Mesenchymal stem cell (in vitro differentiated cells and primary cell): ENCODE measurements around the gene MICAL3. TPM values are rescaled to one million over a fixed set of nuclear protein-coding genes. Genes with fewer than 3 reads are reported as not detected.
A peak's percentile ranks its signal among the peaks of the same experiment; 100 is the strongest.
"Not testable (repeated sequence)": the region's sequence is repeated elsewhere in the genome, so short reads cannot be mapped to it uniquely, and the experiment has no call there.

ENCODE experiments used
- DNase-seq: peaks from one replicate; pipeline ENCODE4 v3.0.0-alpha.2; 2013
- H2AFZ ChIP-seq: one replicate; pipeline ENCODE4 v1.6.1; 2013; ENCODE audit warnings: low read depth, mild to moderate bottlenecking, control low read depth, inconsistent platforms, low read length, moderate library complexity
- H2AK5ac ChIP-seq: 2 replicates; pipeline ENCODE4 v1.6.1; 2013; ENCODE audit warnings: low read length, moderate library complexity, mild to moderate bottlenecking, inconsistent platforms; ENCODE audit not compliant: severe bottlenecking
- H2BK120ac ChIP-seq: one replicate; pipeline ENCODE4 v1.6.1; 2013; ENCODE audit warnings: low read depth, mild to moderate bottlenecking, inconsistent platforms, low read length, moderate library complexity
- H2BK12ac ChIP-seq, 2 experiments: one replicate each; pipeline ENCODE4 v1.6.1; 2013; ENCODE audit warnings: inconsistent platforms in 2 of 2, low read length in 2 of 2, mild to moderate bottlenecking in 2 of 2, moderate library complexity in 2 of 2, control low read depth in 1 of 2
- H2BK15ac ChIP-seq: one replicate; pipeline ENCODE4 v1.6.1; 2013; ENCODE audit warnings: mild to moderate bottlenecking, low read depth, inconsistent platforms; ENCODE audit not compliant: poor library complexity, severe bottlenecking
- H2BK5ac ChIP-seq: 2 replicates; pipeline ENCODE4 v1.6.1; 2013; ENCODE audit warnings: low read depth, mild to moderate bottlenecking, low read length, control low read depth, inconsistent platforms; ENCODE audit not compliant: poor library complexity, severe bottlenecking
- H3K14ac ChIP-seq, 2 experiments: one replicate each; pipeline ENCODE4 v1.6.1; 2013; ENCODE audit warnings: inconsistent platforms in 2 of 2, low read length in 2 of 2, control low read depth in 1 of 2, mild to moderate bottlenecking in 1 of 2, moderate library complexity in 1 of 2
- H3K18ac ChIP-seq, 2 experiments: one replicate each; pipeline ENCODE4 v1.6.1; 2013; ENCODE audit warnings: inconsistent platforms in 2 of 2, low read length in 2 of 2, control low read depth in 1 of 2, low read depth in 1 of 2, mild to moderate bottlenecking in 1 of 2
- H3K23ac ChIP-seq, 2 experiments: one replicate each; pipeline ENCODE4 v1.6.1; 2013; ENCODE audit warnings: inconsistent platforms in 2 of 2, low read length in 2 of 2, mild to moderate bottlenecking in 2 of 2, moderate library complexity in 2 of 2, control low read depth in 1 of 2
- H3K27ac ChIP-seq: 2 replicates; pipeline ENCODE4 v1.5.1; 2013; ENCODE audit warnings: mild to moderate bottlenecking, moderate library complexity, low read length, control low read depth, inconsistent platforms; ENCODE audit not compliant: poor library complexity, severe bottlenecking
- H3K27me3 ChIP-seq, 2 experiments: 2 replicates each; pipeline versions ENCODE4 v1.6.1 to v1.7.0; 2013; ENCODE audit warnings: low read length in 2 of 2, mild to moderate bottlenecking in 2 of 2, moderate library complexity in 2 of 2, control low read depth in 1 of 2, inconsistent platforms in 1 of 2; ENCODE audit not compliant: control insufficient read depth in 1 of 2, insufficient read depth in 1 of 2
- H3K36me3 ChIP-seq, 2 experiments: 2 replicates each; pipeline versions ENCODE4 v1.6.1 to v1.7.0; 2013; ENCODE audit warnings: low read length in 2 of 2, control low read depth in 1 of 2, inconsistent platforms in 1 of 2, low read depth in 1 of 2, mild to moderate bottlenecking in 1 of 2; ENCODE audit not compliant: insufficient read depth in 2 of 2, control insufficient read depth in 1 of 2
- H3K4ac ChIP-seq, 2 experiments: one replicate each; pipeline ENCODE4 v1.6.1; 2013; ENCODE audit warnings: inconsistent platforms in 2 of 2, low read length in 2 of 2, mild to moderate bottlenecking in 2 of 2, moderate library complexity in 2 of 2, control low read depth in 1 of 2, low read depth in 1 of 2
- H3K4me1 ChIP-seq: 2 replicates; pipeline ENCODE4 v1.6.1; 2013; ENCODE audit warnings: low read depth, low read length, control low read depth; ENCODE audit not compliant: control insufficient read depth, insufficient read depth
- H3K4me2 ChIP-seq: 2 replicates; pipeline ENCODE4 v1.6.1; 2013; ENCODE audit warnings: low read length, mild to moderate bottlenecking, inconsistent platforms; ENCODE audit not compliant: poor library complexity, severe bottlenecking
- H3K4me3 ChIP-seq, 2 experiments: 2 replicates each; pipeline versions ENCODE4 v1.5.1 to v1.7.0; 2013; ENCODE audit warnings: low read length in 2 of 2, mild to moderate bottlenecking in 2 of 2, control low read depth in 1 of 2, low read depth in 1 of 2; ENCODE audit not compliant: insufficient read depth in 1 of 2
- H3K79me1 ChIP-seq: replicated peaks from 2 replicates; pipeline ENCODE4 v1.6.1; 2013; ENCODE audit warnings: mild to moderate bottlenecking, control low read depth, low read length, inconsistent platforms; ENCODE audit not compliant: poor library complexity, severe bottlenecking
- H3K9ac ChIP-seq: 2 replicates; pipeline ENCODE4 v1.7.0; 2013; ENCODE audit warnings: mild to moderate bottlenecking, low read length, moderate library complexity
- H3K9me3 ChIP-seq: 2 replicates; pipeline ENCODE4 v1.7.0; 2013; ENCODE audit warnings: mild to moderate bottlenecking, low read length; ENCODE audit not compliant: control insufficient read depth
- H4K8ac ChIP-seq: one replicate; pipeline ENCODE4 v1.6.1; 2013; ENCODE audit warnings: inconsistent platforms, mild to moderate bottlenecking, low read length, moderate library complexity
- H4K91ac ChIP-seq: one replicate; pipeline ENCODE4 v1.6.1; 2013; ENCODE audit warnings: mild to moderate bottlenecking, low read length, inconsistent platforms
- WGBS: methylation state at CpG from one replicate; pipeline ENCODE4 v1.1.7; 2013; ENCODE audit warnings: mixed read lengths; 5-methylcytosine and 5-hydroxymethylcytosine counted together
- polyA plus RNA-seq, 2 experiments: library from polyadenylated mRNA; stranded (reverse); fragments of 200-250 nt; gene quantifications; one replicate each; pipeline ENCODE4 v1.2.3, GENCODE V29; 2013

The MICAL3 gene, protein sequence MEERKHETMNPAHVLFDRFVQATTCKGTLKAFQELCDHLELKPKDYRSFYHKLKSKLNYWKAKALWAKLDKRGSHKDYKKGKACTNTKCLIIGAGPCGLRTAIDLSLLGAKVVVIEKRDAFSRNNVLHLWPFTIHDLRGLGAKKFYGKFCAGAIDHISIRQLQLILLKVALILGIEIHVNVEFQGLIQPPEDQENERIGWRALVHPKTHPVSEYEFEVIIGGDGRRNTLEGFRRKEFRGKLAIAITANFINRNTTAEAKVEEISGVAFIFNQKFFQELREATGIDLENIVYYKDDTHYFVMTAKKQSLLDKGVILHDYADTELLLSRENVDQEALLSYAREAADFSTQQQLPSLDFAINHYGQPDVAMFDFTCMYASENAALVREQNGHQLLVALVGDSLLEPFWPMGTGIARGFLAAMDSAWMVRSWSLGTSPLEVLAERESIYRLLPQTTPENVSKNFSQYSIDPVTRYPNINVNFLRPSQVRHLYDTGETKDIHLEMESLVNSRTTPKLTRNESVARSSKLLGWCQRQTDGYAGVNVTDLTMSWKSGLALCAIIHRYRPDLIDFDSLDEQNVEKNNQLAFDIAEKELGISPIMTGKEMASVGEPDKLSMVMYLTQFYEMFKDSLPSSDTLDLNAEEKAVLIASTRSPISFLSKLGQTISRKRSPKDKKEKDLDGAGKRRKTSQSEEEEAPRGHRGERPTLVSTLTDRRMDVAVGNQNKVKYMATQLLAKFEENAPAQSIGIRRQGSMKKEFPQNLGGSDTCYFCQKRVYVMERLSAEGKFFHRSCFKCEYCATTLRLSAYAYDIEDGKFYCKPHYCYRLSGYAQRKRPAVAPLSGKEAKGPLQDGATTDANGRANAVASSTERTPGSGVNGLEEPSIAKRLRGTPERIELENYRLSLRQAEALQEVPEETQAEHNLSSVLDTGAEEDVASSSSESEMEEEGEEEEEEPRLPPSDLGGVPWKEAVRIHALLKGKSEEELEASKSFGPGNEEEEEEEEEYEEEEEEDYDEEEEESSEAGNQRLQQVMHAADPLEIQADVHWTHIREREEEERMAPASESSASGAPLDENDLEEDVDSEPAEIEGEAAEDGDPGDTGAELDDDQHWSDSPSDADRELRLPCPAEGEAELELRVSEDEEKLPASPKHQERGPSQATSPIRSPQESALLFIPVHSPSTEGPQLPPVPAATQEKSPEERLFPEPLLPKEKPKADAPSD (N-terminal part only)
- 8.3 TPM for polyA plus RNA-seq (2013, experiment 1 of 2)
- 6.7 TPM for polyA plus RNA-seq (2013, experiment 2 of 2)

DNA sequence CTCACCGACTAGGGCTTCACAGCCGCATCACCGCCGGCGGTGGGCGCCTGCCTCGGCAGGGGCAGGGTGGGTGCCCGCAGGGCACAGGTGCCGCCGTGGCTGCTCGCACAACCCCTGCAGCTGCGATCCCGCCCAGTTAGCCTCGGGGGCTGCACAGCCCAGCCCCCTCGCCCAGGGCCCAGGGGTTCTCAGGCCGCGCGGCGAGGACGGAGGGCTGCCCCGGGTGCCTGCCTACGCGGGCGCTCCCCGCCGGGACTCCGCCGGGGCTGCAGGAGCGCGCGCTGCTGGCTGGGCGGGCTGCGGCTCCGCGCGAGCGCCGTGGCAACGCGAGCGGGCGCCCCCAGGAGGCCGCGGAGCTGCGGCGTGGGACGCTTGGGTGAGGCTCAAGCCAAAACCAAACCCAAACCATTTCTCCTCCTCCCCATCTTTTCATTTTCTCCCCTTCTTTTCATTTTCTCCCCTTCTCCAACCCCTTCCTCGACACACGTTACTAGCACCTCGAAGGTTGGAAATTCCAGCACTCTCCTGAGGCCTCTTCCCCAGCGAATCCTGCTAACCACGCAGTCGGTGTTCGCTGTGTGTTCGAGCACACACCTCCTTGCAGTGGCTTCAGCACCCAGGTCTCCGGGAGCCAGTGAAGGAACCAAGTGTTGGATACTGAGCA, at the start of gene MICAL3:
TSS of gene MICAL3 (minus strand) at position 286 of the 664 bp plus-strand sequence. CDS start 117,749 bp downstream, outside the sequence.
- Histone ChIP-seq H3K27ac (peak within 1 kb of the TSS; percentile 68), H3K14ac (peak within 1 kb of the TSS in 1 of 2 experiments; percentile 14), H2BK12ac (peak within 1 kb of the TSS in 1 of 2 experiments; percentile 71), H3K4me1 (peaks cover 17% of the 10 kb centered on the region), H3K23ac (peak within 1 kb of the TSS in 1 of 2 experiments; percentile 5), H2BK15ac (peak within 1 kb of the TSS; percentile 44), H4K8ac (no peak within 1 kb of the TSS), H2AFZ (peak within 1 kb of the TSS; percentile 47), H3K18ac (peak within 1 kb of the TSS; percentile 17 to 76), H3K79me1 (peaks cover 9% of the 10 kb centered on the region), H4K91ac (no peak within 1 kb of the TSS), H2BK120ac (no peak within 1 kb of the TSS), H2AK5ac (peak within 1 kb of the TSS; percentile 23), H3K36me3 (no peaks in the 10 kb centered on the region), H3K27me3 (no peaks in the 10 kb centered on the region), H3K9ac (peak within 1 kb of the TSS; percentile 79), H3K4me2 (peak within 1 kb of the TSS; percentile 70), H3K9me3 (no peaks in the 10 kb centered on the region), H3K4ac (peak within 1 kb of the TSS in 1 of 2 experiments; percentile 30), H3K4me3 (peak within 1 kb of the TSS; percentile 85 to 92), H2BK5ac (peak within 1 kb of the TSS; percentile 25)
- WGBS = 2% methylated on average over 51 of the region's 56 CpGs
- DNase-seq = peak; percentile 66

DNA sequence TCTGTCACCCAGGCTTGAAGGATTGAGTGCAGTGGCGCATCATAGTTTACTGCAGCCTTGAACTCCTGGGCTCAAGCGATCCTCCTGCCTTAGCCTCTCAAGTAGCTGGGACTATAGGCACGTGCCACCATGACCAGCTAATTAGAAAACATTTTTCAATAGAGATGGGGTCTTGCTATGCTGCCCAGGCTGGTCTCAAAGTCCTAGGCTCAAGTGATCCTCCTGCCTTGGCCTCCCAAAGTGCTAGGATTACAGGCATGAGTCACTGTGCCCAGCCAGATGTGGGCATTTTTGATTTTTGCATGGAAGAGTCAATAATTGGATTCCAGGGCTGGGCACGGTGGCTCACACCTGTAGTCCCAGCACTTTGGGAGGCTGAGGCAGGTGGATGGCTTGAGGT, 49.6 kb upstream of the MICAL3 start:
- not testable (repeated sequence) for H3K27ac ChIP-seq, H3K9ac ChIP-seq, H3K23ac ChIP-seq, H3K4me3 ChIP-seq, H3K4me1 ChIP-seq, DNase-seq, H2AFZ ChIP-seq, H3K14ac ChIP-seq, H2AK5ac ChIP-seq, H4K8ac ChIP-seq, H2BK5ac ChIP-seq, H3K18ac ChIP-seq, H4K91ac ChIP-seq, H3K36me3 ChIP-seq, H3K79me1 ChIP-seq, H3K27me3 ChIP-seq, H2BK15ac ChIP-seq, H3K4me2 ChIP-seq, H2BK12ac ChIP-seq, H2BK120ac ChIP-seq, H3K4ac ChIP-seq, H3K9me3 ChIP-seq
- WGBS = 68% methylated on average over 4 of the region's 4 CpGs

DNA sequence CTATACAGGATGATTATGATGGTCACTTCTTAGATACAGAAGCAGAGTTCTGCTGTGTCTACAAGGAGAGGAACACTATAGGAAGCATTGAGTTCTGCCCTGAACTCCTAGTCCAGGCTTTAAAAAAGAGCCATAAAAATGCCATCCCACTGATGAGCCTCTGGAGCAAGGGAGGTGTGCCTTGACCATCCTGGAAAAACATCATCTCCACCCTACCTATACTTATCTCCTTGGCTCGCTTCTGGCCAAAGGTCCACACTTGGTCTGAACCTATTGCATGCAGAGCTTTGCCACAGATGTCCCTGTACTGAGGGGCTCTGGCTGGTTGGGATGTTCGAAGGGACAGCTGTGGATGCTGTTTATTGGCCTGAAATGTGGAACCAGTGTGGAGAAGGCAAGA, 49.1 kb upstream of the MICAL3 start:
- no peak for DNase-seq
- Histone ChIP-seq H2AK5ac (peak overlapping the region; percentile 73), H4K8ac (no peak overlapping the region), H3K36me3 (no peaks in the 10 kb centered on the region), H3K79me1 (peaks cover 5% of the 10 kb centered on the region), H4K91ac (no peak overlapping the region), H3K4me1 (peaks cover 6% of the 10 kb centered on the region), H3K18ac (no peak overlapping the region), H3K9ac (no peak overlapping the region), H3K4me3 (no peak overlapping the region), H3K27me3 (peaks cover 0 to 4% of the 10 kb centered on the region in 2 experiments), H3K14ac (no peak overlapping the region), H2BK120ac (no peak overlapping the region), H3K4ac (no peak overlapping the region), H2BK5ac (no peak overlapping the region), H3K4me2 (no peak overlapping the region), H3K27ac (no peak overlapping the region), H2BK12ac (no peak overlapping the region), H2AFZ (no peak overlapping the region), H3K9me3 (no peaks in the 10 kb centered on the region), H2BK15ac (no peak overlapping the region), H3K23ac (no peak overlapping the region)
- 91% methylated on average over 2 of the region's 2 CpGs for WGBS
